Endothelial cell of umbilical vein (primary cell): ENCODE measurements around the gene CCDC196.

Source experiments
- EZH2 ChIP-seq: IDR thresholded peaks from 2 replicates; pipeline ENCODE4 v1.6.1; 2012; ENCODE audit warnings: borderline replicate concordance, low read depth, mild to moderate bottlenecking, moderate library complexity, low read length, inconsistent platforms; ENCODE audit not compliant: severe bottlenecking
- GATA2 ChIP-seq: IDR thresholded peaks from 2 replicates; pipeline ENCODE4 v1.7.0; 2011; ENCODE audit warnings: low read depth, mild to moderate bottlenecking, moderate library complexity, mixed read lengths, low read length; ENCODE audit not compliant: insufficient read length, insufficient read depth
- JUN ChIP-seq: IDR thresholded peaks from 2 replicates; pipeline ENCODE4 v1.6.1; 2011; ENCODE audit warnings: borderline replicate concordance, low read depth; ENCODE audit not compliant: insufficient read length, insufficient read depth
- MAX ChIP-seq: IDR thresholded peaks from 2 replicates; pipeline ENCODE4 v1.6.1; 2011; ENCODE audit not compliant: insufficient read depth, insufficient read length
- POLR2A ChIP-seq: IDR thresholded peaks from 2 replicates; pipeline ENCODE4 v1.6.1; 2012; ENCODE audit warnings: low read depth, mild to moderate bottlenecking, control low read depth, low read length
- TF ChIP-seq, protein P1 (sequence below), 2 donors: IDR thresholded peaks; 1 replicate in 1 of 2; 2 replicates in 1 of 2; pipeline ENCODE4 v1.5.1; 2011; ENCODE audit warnings: low read length in 2 of 2, mild to moderate bottlenecking in 2 of 2, moderate library complexity in 2 of 2, control low read depth in 1 of 2, inconsistent platforms in 1 of 2, low read depth in 1 of 2; ENCODE audit not compliant: insufficient read depth in 1 of 2; ENCODE audit errors: extremely low read depth in 1 of 2

- no peak for TF ChIP-seq MAX
- TF ChIP-seq, protein P1, sequence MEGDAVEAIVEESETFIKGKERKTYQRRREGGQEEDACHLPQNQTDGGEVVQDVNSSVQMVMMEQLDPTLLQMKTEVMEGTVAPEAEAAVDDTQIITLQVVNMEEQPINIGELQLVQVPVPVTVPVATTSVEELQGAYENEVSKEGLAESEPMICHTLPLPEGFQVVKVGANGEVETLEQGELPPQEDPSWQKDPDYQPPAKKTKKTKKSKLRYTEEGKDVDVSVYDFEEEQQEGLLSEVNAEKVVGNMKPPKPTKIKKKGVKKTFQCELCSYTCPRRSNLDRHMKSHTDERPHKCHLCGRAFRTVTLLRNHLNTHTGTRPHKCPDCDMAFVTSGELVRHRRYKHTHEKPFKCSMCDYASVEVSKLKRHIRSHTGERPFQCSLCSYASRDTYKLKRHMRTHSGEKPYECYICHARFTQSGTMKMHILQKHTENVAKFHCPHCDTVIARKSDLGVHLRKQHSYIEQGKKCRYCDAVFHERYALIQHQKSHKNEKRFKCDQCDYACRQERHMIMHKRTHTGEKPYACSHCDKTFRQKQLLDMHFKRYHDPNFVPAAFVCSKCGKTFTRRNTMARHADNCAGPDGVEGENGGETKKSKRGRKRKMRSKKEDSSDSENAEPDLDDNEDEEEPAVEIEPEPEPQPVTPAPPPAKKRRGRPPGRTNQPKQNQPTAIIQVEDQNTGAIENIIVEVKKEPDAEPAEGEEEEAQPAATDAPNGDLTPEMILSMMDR (IDR thresholded peaks at IDR 0.05; ENCODE audit: extremely low read depth in 1 of 2, insufficient read depth in 1 of 2, low read depth in 1 of 2, low read length in 2 of 2): no peak
- no peak for TF ChIP-seq EZH2
- TF ChIP-seq POLR2A: no peak
- TF ChIP-seq GATA2: no peak
- no peak for TF ChIP-seq JUN
These were observed 21.9 kb upstream of the CCDC196 start for GRCh38 chr14:66464261-66464660.
